CD8-positive, alpha-beta memory T cell (primary cell): ENCODE measurements around the gene TMF1. TPM values are rescaled to one million over a fixed set of nuclear protein-coding genes. Genes with fewer than 3 reads are reported as not detected.

ENCODE experiments used
- polyA plus RNA-seq: library from polyadenylated mRNA; unstranded; fragments of 300-500 nt; fragmentation: Illumina TruSeq; gene quantifications from one replicate; pipeline ENCODE4 v1.2.3, GENCODE V29; 2021
- total RNA-seq, 2 experiments: library from RNA; stranded (reverse); gene quantifications; one replicate each; pipeline ENCODE4 v1.2.3, GENCODE V29; 2021

The TMF1 gene
- total and polyA plus RNA-seq, 3 experiments from 2014 or later: 31.8 to 40.0 (median 35.6) TPM

Other genes with a start within 250 kb of the TMF1 start
- not detected for gene TAFA4, start 119.8 kb downstream of the TMF1 start, total RNA-seq
- gene TAFA4, start 119.8 kb downstream of the TMF1 start, polyA plus RNA-seq: not detected
- 10 to 100 TPM; 19.7 TPM for gene EOGT, start 38.6 kb downstream of the TMF1 start, total RNA-seq
- gene EOGT, start 38.6 kb downstream of the TMF1 start, polyA plus RNA-seq: 14.7 TPM
- gene UBA3, start 28.0 kb upstream of the TMF1 start, total RNA-seq: 10 to 100 TPM; 76.6 to 89.5 TPM
- 42.6 TPM for gene UBA3, start 28.0 kb upstream of the TMF1 start, polyA plus RNA-seq
- gene ARL6IP5, start 32.6 kb upstream of the TMF1 start, total RNA-seq: 100 to 1,000 TPM; 121 to 124 TPM
- 425 TPM for gene ARL6IP5, start 32.6 kb upstream of the TMF1 start, polyA plus RNA-seq
- gene LMOD3, start 70.3 kb upstream of the TMF1 start, total RNA-seq: not detected
- 0.14 TPM for gene LMOD3, start 70.3 kb upstream of the TMF1 start, polyA plus RNA-seq